ENCODE data around the gene DVL2.

DVL2 gene

GRCh38 chr17:7178973-7179316 lies 55.4 kb downstream of the DVL2 start:
- TF ChIP-seq EZH2phosphoT487 (IDR thresholded peaks at IDR 0.05; ENCODE audit: borderline replicate concordance, low read length), result no peak
- TF ChIP-seq, protein P1, sequence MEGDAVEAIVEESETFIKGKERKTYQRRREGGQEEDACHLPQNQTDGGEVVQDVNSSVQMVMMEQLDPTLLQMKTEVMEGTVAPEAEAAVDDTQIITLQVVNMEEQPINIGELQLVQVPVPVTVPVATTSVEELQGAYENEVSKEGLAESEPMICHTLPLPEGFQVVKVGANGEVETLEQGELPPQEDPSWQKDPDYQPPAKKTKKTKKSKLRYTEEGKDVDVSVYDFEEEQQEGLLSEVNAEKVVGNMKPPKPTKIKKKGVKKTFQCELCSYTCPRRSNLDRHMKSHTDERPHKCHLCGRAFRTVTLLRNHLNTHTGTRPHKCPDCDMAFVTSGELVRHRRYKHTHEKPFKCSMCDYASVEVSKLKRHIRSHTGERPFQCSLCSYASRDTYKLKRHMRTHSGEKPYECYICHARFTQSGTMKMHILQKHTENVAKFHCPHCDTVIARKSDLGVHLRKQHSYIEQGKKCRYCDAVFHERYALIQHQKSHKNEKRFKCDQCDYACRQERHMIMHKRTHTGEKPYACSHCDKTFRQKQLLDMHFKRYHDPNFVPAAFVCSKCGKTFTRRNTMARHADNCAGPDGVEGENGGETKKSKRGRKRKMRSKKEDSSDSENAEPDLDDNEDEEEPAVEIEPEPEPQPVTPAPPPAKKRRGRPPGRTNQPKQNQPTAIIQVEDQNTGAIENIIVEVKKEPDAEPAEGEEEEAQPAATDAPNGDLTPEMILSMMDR (IDR thresholded peaks at IDR 0.05; ENCODE audit: low read depth, low read length, poor library complexity, severe bottlenecking), result no peak
- no peaks in the 10 kb centered on the region for H4K20me1 ChIP-seq (ENCODE audit: control insufficient read depth, insufficient read depth, low read depth, low read length)
- H3F3A ChIP-seq (ENCODE audit: control insufficient read depth, insufficient read depth), result no peaks in the 10 kb centered on the region; the same call in 1 of the 2 replicates
- no peaks in the 10 kb centered on the region for H3K9me2 ChIP-seq (replicated peaks; ENCODE audit: control insufficient read depth, low read length)
- H3K27me3 ChIP-seq (ENCODE audit: control insufficient read depth, low read length), result peaks cover 16% of the 10 kb centered on the region
- no peaks in the 10 kb centered on the region for H3K36me3 ChIP-seq (ENCODE audit: control insufficient read depth, low read length)
- no peaks in the 10 kb centered on the region for H3K79me2 ChIP-seq (ENCODE audit: control insufficient read depth, low read length)
- H3K4me3 ChIP-seq (ENCODE audit: low read length), result no peak overlapping the region
- H3K9me3 ChIP-seq (ENCODE audit: control insufficient read depth, insufficient read depth, low read length), result peaks cover 12% of the 10 kb centered on the region; the same call in 1 of the 2 replicates
- no peak overlapping the region for H3K4me2 ChIP-seq (ENCODE audit: low read length)
- peaks cover 8% of the 10 kb centered on the region for H3K4me1 ChIP-seq (ENCODE audit: control insufficient read depth, low read length)
- no peak overlapping the region for H3K27ac ChIP-seq (ENCODE audit: low read depth, low read length)

DNA sequence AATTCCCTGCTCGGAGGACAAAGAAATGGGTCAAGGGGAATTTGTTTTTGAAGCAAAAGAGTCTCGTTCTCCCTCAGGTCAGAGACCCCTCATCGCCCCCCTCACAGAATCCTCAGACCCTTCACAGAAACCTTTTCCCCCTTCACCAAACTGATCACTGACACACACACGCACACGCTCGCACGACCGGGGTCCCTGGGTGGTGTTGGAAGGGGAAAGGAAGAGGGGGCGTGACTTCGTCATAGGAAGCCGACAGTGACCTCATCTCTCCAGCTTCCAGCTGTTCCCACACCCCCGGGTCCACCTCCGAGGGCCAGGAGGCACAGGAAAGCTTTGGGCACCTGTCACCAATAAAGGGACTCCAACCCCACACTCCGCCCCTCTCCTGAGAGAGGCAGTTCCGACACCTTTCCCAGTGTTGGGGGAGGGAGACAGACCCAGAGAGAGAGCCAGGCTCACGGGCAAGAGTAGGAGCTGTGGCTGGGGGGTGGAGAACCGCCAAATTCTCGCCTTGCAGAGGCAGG lies 56.3 kb downstream of the DVL2 start:
- Histone ChIP-seq H3K9me3 (ENCODE audit: control insufficient read depth, insufficient read depth, low read length) (peaks cover 12% of the 10 kb centered on the region; the same call in 1 of the 2 replicates), H3K27me3 (ENCODE audit: control insufficient read depth, low read length) (peaks cover 16% of the 10 kb centered on the region), H3K79me2 (ENCODE audit: control insufficient read depth, low read length) (no peaks in the 10 kb centered on the region), H3K36me3 (ENCODE audit: control insufficient read depth, low read length) (no peaks in the 10 kb centered on the region), H3K4me3 (ENCODE audit: low read length) (peak overlapping the region; percentile 35; the same call in 1 of the 2 replicates), H3K4me2 (ENCODE audit: low read length) (peak overlapping the region; percentile 58), H3K4me1 (ENCODE audit: control insufficient read depth, low read length) (peaks cover 8% of the 10 kb centered on the region), H3K27ac (ENCODE audit: low read depth, low read length) (no peak overlapping the region), H3F3A (ENCODE audit: control insufficient read depth, insufficient read depth) (no peaks in the 10 kb centered on the region; the same call in 1 of the 2 replicates), H3K9me2 (replicated peaks; ENCODE audit: control insufficient read depth, low read length) (no peaks in the 10 kb centered on the region), H4K20me1 (ENCODE audit: control insufficient read depth, insufficient read depth, low read depth, low read length) (no peaks in the 10 kb centered on the region)
- no peak; the same call in 1 of the 2 replicates for TF ChIP-seq EZH2phosphoT487 (IDR thresholded peaks at IDR 0.05; ENCODE audit: borderline replicate concordance, low read length)
- TF ChIP-seq, protein P1 (IDR thresholded peaks at IDR 0.05; ENCODE audit: low read depth, low read length, poor library complexity, severe bottlenecking), result no peak

GRCh38 chr17:7177191-7177953 lies 56.9 kb downstream of the DVL2 start:
- Histone ChIP-seq H3K4me1 (ENCODE audit: control insufficient read depth, low read length) (peaks cover 8% of the 10 kb centered on the region), H3K27ac (ENCODE audit: low read depth, low read length) (no peak overlapping the region), H4K20me1 (ENCODE audit: control insufficient read depth, insufficient read depth, low read depth, low read length) (no peaks in the 10 kb centered on the region), H3K4me2 (ENCODE audit: low read length) (peak overlapping the region; percentile 58), H3K9me2 (replicated peaks; ENCODE audit: control insufficient read depth, low read length) (no peaks in the 10 kb centered on the region), H3K27me3 (ENCODE audit: control insufficient read depth, low read length) (peaks cover 16% of the 10 kb centered on the region), H3K36me3 (ENCODE audit: control insufficient read depth, low read length) (no peaks in the 10 kb centered on the region), H3K4me3 (ENCODE audit: low read length) (peak overlapping the region; percentile 35; the same call in 1 of the 2 replicates), H3F3A (ENCODE audit: control insufficient read depth, insufficient read depth) (no peaks in the 10 kb centered on the region; the same call in 1 of the 2 replicates), H3K9me3 (ENCODE audit: control insufficient read depth, insufficient read depth, low read length) (peaks cover 12% of the 10 kb centered on the region; the same call in 1 of the 2 replicates), H3K79me2 (ENCODE audit: control insufficient read depth, low read length) (no peaks in the 10 kb centered on the region)
- no peak for TF ChIP-seq EZH2phosphoT487 (IDR thresholded peaks at IDR 0.05; ENCODE audit: borderline replicate concordance, low read length)
- TF ChIP-seq, protein P1 (IDR thresholded peaks at IDR 0.05; ENCODE audit: low read depth, low read length, poor library complexity, severe bottlenecking), result peak; percentile 88
